GM19455 (cell line): ENCODE results near the gene PSORS1C2.
"Not testable (repeated sequence)": the region's sequence is repeated elsewhere in the genome, so short reads cannot be mapped to it uniquely, and the experiment has no call there.

Experiments used
- ATAC-seq: cut with Tn5 transposase; IDR thresholded peaks from one replicate; pipeline ENCODE4 v1.9.1; 2021; ENCODE audit not compliant: unreplicated experiment

Gene PSORS1C2

DNA sequence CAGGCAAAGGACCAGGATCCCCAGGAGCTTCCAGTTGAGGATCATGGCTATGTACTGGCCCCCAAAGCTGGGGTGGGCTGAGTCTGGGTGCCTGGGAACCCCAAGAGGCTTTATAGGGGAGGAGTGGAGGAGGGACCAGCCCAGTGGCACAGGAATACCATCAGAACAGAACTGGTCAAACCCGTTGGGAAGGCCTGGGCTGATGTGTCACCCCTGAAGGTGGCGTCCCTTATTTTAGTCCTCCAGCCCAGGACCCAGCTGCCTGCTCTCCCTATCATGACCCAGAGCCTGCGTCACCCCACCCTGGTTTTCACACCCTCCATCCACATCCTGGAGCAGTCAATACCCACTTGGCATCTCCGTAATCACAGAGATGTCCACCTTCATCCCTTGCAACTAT lies at the start of gene PSORS1C2:
Gene PSORS1C2 (minus strand): TSS at position 85 of the 400 bp plus-strand sequence. CDS start 40 bp downstream, at position 45.
- ATAC-seq: no peak

DNA sequence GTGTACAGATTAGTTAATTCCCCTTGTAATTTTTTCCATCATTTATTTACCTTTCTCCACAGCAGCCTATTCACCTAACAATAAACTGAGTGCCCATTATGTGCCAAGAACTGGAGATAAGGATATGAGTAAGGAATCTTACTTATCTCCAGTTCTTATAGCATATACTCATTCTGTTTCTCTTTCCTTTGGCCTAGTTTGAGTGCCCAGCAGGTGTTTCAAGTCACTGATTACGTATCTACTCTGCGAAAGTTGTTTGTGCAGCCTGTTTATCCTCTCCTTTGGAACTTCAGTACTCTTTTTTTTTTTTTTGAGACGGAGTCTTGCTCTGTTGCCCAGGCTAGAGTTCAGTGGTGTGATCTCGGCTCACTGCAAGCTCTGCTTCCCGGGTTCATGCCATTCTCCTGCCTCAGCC lies 48.9 kb upstream of the PSORS1C2 start:
- ATAC-seq: no peak

DNA sequence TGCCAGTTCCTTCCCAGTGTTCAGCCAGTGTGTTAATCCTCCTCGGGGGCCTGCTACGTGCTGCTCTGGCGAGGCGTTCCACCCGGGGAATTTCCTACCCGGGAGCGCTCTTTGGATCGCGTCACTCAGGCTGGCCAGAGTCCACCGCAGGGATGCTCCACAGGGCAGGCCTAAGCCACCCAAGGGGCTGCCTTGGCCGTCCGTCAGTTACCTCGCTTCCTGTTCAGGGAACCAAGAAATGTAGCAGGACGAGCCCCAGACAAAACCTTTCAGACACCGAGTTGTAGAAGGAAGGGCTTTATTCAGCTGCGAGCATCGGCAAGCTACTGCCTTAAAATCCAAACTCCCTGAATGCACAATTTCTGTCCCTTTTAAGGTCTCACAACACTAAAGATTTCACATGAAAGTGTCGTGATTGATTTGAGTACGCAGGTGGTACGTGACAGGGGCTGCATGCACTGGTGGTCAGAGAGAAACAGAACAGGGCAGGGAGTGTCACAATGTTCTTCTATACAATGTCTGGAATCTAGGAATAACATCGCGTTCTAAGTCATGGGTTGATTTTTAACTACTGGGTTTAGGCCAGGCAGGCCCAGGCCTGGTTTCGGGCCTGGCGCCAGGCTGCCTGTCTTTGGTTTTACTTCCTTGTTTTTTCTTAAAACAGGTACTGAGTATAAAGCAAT lies 47.3 kb upstream of the PSORS1C2 start:
- ATAC-seq: no peak

DNA sequence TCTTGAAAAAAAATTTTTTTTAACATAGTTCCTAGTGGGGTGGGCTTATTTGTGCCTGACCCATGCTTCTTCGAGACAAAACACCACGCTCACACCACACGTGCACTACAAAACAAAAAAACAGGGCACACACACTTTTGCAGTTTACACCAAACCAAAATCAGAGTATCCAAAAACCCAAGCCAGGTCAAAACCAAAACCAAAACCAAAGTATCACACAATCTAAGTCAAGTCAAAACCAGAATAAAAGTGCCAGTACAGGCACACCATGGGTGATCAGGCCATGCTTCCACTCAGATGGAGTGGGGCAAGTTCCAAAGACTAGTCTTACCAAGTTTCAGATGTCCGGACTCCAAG lies 46.8 kb upstream of the PSORS1C2 start:
- ATAC-seq: not testable (repeated sequence)

DNA sequence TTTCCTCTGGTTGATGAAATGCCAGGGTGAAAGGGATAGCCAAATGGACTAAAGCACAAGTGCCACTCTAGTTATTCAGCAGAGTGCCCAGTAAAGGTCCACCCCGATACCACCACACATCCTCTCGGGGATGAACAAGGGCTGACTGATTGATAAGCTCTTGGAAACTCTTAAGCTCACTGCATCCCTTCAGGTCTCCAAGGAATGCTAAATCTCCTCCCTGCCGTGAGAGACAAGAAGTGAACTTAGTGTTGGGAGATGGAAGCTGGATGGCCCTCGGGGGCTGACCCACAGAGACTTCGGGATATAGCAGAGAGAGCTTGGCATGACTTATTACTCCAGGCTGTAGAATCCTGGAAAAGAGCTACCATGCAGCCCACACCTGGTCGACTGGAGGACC lies 45.0 kb upstream of the PSORS1C2 start:
- ATAC-seq: not testable (repeated sequence)

DNA sequence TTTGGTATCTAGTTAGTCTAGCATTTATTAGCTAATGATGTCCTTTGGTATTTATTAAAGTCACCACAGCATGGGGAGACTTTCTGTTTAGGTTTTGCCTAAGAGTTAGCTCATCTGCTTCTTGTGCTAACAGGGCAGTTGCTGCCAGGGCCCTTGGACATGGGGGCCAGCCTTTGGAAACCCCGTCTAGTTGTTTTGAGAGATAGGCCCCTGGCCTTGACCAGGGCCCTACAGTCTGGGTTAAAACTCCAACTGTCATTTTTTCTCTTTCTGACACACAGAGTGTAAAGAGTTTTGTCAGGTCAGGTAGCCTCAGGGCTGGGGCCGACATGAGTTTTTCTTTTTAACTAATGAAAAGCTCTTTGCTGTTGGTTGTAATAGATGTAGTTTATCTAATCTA lies 44.4 kb upstream of the PSORS1C2 start:
- not testable (repeated sequence) for ATAC-seq

DNA sequence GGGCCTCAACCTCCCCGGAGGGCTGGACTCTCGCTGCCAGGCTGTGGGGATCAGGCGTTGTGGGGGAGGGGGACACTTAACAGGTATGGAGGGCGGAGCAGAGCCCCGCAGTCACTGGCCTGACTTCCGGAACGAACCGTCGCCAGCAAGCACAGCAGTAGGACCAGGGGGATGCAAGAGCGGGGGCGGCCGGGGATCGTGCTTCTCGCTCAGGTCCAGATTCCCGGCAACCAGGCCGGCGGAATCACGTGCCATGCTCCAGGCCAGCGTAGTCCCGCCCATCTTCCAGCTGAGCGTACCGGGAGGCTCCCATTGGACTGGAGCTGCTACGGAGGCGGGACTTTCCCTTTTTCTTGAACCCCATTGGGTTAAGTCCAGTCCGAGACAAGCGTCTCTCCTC lies 41.6 kb upstream of the PSORS1C2 start:
- no peak for ATAC-seq

DNA sequence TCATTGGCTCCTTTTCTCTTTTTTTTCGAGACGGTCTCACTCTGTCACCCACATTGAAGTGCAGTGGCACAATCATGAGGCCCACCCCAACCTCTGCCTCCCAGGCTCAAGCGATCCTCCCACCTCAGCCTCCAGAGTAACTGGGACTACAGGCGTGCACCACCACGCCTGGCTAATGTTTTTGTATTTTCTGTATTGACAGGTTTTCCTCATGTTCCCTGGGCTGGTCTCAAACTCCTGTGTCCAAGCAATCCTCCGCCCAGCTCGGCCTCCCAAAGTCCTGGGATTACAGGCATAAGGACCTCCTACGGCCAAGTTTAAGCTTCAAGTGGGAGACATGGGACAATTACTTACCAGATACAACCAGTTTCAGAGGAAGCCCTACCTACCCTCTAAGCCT lies 41.0 kb upstream of the PSORS1C2 start:
- no peak for ATAC-seq

DNA sequence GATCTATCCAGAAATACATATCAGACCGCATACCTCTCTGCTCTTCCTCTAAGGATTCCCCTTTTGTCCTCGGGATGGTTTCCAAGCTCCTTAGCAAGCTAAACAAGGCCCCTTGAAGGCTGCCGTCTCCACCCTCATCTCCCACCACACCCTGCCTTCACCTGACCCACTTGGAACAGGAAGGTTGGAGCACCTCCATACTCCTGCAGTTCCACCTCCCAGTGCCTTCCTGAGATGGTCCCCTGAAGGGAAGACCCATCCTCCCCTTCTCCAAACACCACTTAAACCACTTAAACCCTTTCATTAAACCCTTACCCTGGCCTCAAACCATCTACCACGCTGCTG lies 40.1 kb upstream of the PSORS1C2 start:
- no peak for ATAC-seq

DNA sequence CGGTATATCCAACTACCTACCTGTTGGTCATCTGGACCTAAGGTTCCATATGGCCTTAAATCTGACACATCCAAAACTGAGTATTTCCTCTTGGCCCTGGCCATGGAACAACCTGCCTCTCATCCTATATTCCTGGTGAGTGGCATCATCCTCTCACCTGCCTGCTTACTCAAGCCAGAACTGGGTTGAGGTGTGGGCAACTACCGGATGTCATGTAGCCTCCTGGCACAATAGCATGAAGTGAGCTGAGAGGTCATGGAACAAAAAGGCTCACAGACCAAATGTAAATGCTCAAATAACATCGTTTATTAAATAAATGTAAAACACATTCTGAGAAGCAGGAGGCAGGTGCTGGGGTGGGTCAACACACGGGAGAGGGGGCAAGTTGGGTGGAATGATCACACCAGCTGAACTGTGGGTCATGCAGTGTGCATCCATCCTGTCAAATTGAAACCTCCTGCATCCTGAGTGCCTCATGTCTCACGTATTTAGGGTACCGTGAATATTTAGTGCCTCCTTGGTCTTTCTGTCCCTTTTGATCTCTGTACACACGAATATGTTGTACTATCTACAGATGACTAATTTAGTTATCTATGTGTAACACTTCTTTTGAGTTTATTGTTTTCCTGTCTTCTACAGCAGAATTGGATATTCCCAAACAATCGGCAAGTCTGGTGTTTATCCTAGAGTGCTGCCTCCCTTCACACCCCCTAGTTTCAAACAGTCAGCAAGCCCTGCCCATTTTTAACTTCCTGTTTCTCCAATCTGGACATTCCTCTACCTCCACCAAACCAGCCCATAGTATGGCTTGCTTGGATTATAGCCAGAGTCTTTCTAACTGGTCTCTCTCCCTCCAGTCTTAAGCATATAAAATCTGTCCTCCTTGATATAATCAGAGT lies 39.5 kb upstream of the PSORS1C2 start:
- no peak for ATAC-seq

DNA sequence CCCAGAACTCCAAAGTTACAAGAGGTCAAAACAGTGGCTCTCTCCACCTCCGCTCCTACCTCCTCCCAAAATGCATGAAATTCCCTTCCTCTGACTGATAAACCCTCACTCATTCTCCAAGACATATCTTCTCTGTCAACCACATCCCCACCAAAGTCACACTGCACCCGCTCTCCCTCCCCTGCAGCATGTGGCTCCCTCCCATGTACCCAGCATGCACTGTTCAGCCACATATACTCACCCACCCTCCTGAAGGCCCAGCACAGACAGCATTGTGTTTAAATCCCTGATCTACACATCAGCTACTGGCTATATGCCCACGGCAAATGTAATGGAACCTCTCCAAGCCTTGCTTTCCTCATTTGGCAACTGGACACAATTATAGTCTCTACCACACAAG lies 37.1 kb upstream of the PSORS1C2 start:
- ATAC-seq: no peak

DNA sequence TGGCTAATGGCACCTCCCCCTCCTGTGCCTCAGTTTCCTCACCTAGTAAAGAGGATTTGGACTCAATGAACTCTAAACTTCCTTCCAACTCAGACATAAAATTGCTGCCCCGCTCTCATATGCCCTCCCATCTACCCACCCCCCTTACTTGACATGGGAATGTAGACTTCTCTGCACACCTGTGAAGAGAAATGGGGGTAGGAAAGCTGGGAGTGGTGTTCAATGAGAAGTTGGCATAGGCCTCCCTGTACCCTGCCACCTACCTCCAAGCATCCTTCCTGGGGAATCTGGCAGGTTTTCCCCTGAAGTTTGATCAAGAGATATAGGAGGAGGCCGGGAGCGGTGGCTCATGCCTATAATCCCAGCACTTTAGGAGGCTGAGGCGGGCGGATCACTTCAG lies 35.5 kb upstream of the PSORS1C2 start:
- ATAC-seq: no peak

DNA sequence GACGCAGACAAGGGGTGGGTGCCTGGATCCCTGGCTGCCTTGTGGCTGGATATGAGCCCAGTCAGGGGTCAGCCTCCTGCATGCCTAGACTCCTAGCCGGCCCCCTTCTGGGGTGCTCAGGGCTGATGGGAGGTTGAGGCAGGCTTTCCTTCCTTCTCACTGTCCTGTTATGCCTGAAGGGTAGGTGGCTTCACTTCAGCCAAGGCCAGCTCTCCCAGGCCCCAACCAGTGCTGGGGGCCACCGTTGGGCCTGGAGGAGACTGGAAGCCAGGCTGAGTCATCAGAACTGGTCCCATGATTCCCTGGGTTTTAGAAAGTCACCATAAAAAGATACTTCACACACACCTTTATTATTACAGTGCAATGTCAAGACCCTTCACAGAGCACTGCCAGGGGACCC lies 34.5 kb upstream of the PSORS1C2 start:
- ATAC-seq: no peak

DNA sequence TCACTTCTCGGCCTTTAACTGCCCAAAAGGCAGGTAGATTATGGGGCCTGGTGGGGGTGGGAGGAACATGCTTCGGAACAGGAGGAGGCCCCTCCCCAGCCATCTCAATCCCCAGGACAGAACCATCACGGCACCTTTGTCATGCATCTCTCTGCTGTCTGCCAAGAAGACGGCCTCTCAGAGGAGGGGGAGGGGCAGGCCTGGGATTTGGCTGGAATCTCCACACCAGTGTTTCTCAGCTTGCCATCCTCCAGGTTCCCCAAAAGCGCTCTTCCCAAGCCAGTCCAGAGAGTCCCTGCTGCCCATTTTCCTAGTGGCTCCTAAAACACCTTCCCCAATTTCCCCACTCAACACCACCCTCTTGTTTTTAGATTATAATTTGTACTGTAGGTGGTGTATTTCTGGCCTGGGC lies 34.1 kb upstream of the PSORS1C2 start:
- no peak for ATAC-seq

DNA sequence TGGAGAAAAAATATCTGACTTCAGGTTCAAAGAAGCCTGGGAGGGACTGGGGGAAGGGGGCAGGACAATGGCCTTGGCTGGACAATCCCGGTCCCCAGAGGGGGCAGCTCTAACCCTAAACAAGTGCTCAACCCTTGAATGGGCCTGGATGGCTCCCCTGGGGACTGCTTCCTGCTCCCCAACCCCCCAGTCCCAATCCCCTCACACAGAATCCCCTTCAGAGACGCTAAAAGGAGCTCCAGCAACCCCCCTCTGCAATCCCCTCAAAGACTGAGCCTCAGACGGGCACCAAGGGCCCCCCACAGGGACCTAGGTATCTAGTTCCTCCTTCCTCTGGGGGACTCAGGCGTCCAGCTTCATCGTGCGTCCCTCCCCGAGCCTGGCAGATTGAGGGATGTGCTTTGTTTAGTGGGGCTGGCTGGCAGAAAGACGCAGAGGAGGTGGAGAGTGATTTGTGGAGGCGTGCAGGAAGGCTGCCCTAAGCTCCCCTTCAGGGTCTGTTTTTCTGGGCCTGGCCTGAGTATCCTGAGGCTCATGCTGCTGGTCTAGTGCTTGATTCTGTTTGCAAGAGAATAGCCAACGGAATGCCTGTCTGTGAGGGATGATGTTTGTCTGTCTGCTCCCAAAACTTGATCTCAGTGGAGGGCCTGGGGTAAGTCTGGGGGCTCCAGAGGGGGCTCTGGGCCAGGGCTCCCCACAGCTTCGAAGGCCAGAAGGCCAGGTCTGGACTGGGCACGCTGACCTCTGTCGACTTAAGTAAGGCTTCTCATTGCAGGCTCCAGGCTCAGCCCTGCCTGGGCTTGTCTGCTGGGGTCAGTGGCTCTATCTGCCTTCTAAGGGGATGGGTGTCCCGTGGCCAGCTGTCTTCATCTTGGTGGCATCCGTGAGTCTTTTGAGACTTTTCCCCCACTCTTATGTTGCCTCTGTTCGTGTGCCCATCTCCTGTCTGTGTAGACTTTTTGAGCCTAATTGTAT lies 33.4 kb upstream of the PSORS1C2 start:
- ATAC-seq: no peak

DNA sequence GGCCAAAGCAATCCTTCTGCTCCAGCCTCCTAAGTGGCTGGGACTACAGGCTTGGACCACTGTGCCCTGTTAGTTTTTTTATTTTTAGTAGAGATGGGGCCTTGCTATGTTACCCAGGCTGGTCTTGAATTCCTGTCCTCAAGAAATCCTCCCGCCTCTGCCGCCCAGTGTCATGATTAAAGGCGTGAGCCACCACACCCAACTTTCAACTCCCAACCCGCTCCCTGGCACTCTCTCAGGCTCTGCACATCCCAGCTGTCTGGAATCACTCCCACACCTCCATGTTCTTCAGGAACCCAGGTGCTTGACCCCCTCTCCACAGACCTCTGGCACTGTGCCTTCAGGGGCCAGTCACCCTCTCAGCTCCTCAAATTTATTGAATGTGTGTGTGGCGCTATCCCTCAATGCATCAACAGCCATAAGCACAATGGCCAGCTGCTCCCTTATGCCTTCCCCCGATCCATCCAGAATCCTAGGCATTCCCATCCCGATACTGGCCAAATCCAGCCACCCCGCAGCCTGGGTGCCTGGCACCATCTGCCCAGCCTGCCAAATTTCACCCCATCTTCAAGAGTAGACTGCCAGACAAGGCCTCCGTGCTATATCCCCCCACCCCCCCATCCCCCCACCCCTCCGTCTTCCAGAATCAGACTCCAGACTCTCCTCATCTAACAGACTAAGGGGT lies 32.3 kb upstream of the PSORS1C2 start:
- ATAC-seq: no peak

DNA sequence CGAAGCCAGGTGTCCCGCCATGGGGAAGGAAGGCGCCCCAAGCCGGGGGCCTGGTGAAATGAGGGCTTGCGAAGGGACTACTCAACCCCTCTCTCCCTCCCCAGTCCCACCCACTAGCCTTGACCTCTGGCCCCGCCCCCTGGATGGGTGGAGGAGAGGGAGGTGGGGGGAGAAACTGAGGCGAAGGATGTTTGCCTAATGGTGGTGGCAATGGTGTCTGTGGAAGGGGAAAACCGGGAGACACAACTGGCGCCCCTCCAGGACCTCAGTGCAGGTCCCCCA lies 31.7 kb upstream of the PSORS1C2 start, which contains the start of gene POU5F1:
Gene POU5F1 (minus strand): TSS at position 83 of the 282 bp plus-strand sequence. CDS start 62 bp downstream, at position 21.
- ATAC-seq: no peak

DNA sequence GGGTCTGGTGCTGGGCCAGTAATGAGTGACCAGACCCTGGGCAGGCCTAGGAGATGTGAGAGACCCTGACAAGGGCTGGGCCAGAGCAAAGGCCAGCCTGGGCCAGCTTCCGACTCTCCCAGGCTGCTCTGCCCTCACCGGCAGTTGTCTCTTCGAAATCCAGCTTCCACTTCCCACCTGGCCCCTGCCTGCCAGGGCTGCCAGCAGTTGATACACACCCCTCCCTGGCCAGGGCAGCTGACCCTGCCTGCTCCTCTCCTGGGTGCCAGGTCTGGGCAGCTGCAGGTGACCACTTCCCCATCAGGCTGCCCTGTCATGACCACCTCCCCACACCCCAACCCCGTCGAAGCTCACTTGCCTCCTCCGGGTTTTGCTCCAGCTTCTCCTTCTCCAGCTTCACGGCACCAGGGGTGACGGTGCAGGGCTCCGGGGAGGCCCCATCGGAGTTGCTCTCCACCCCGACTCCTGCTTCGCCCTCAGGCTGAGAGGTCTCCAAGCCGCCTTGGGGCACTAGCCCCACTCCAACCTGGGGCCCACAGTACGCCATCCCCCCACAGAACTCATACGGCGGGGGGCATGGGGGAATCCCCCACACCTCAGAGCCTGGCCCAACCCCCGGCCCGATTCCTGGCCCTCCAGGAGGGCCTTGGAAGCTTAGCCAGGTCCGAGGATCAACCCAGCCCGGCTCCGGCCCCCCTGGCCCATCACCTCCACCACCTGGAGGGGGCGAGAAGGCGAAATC lies 31.2 kb upstream of the PSORS1C2 start:
- ATAC-seq: not testable (repeated sequence)

DNA sequence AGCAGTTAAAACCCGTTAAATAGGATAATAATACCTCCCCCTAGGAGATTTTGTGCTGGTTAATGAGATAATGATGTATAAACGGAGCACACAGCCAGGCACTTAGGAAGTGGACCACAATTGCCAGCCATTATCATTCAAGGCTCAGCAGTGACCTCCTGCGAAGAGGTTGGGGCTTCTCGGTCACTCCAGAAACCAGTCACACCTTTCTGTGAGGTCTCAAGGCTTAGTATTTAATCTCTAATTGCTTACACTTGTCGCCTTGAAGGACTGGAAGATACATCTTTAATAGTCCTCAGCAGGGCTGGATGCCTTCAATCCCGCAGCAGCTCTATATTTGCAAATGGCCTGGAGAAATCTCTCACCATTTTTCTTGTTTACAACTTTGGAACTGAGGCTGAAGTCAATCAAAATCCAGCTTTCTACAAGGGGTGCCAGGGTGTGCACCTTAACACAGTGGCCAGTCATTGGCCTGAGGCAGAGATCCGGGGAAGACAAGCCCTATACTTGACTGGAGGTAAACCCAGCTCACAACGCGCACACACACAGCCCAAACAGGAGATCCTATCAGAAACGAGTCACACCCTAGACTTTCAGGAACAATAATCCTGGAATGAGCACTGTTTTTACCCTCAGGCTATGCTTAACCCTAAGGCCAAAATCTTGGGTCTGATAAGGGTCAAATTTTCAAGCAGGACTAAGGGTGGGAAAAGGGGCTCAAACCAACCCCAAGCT lies 30.4 kb upstream of the PSORS1C2 start:
- no peak for ATAC-seq
